SK-N-SH (cell line): ENCODE data around the gene GSG1L.

ENCODE experiments used
- CTCF ChIP-seq: fragments of 200-600 bp; sonication (generic); IDR thresholded peaks from 2 replicates; pipeline ENCODE4 v1.6.1; 2017; ENCODE audit warnings: antibody characterized with exemption, mild to moderate bottlenecking, moderate library complexity
- EP300 ChIP-seq, 2 experiments: IDR thresholded peaks; 2 replicates each; pipeline versions ENCODE4 v1.4.0 to v1.6.1; 2012; ENCODE audit warnings: borderline replicate concordance in 1 of 2, low read depth in 1 of 2, low read length in 1 of 2
- GABPA ChIP-seq: IDR thresholded peaks from 2 replicates; pipeline ENCODE4 v1.4.0; 2012; ENCODE audit warnings: low read depth, mild to moderate bottlenecking
- MAX ChIP-seq: IDR thresholded peaks from 2 replicates; pipeline ENCODE4 v1.4.0; 2012; ENCODE audit warnings: low read depth
- POLR2AphosphoS5 ChIP-seq: IDR thresholded peaks from 2 replicates; pipeline ENCODE4 v1.6.1; 2012; ENCODE audit warnings: low read depth, low read length
- RXRA ChIP-seq: IDR thresholded peaks from 2 replicates; pipeline ENCODE4 v1.4.0; 2012; ENCODE audit warnings: low read depth, mild to moderate bottlenecking, borderline replicate concordance
- TCF12 ChIP-seq: IDR thresholded peaks from 2 replicates; pipeline ENCODE4 v1.4.0; 2012
- ZBTB33 ChIP-seq: IDR thresholded peaks from 2 replicates; pipeline ENCODE4 v1.4.0; 2012; ENCODE audit warnings: low read depth, borderline replicate concordance

GRCh38 chr16:27793249-27793622 lies 270.3 kb downstream of the GSG1L start:
- TF ChIP-seq CTCF (no peak), POLR2AphosphoS5 (no peak), EP300 (IDR thresholded peaks at IDR 0.05; ENCODE audit: borderline replicate concordance in 1 of 2, low read depth in 1 of 2, low read length in 1 of 2) (no peak), RXRA (no peak), GABPA (no peak), MAX (no peak), TCF12 (no peak), ZBTB33 (no peak)
